Globus pallidus (tissue), 1 donor: ENCODE data around the gene LAMA4.

Source experiments
- DNase-seq: peaks from one replicate; pipeline ENCODE4 v3.0.0-alpha.2; 2015; ENCODE audit warnings: low spot score

Gene LAMA4

GRCh38 chr6:112253841-112254816 lies at the start of gene LAMA4:
LAMA4 (minus strand) TSS chr6:112254567; CDS start chr6:112254150, 417 bp downstream.
- DNase-seq = peak; percentile 31

- no peak for DNase-seq
Observed at GRCh38 chr6:112302142-112302705, 47.9 kb upstream of the LAMA4 start.

GRCh38 chr6:112300896-112301295 lies 46.5 kb upstream of the LAMA4 start:
- no peak for DNase-seq

GRCh38 chr6:112298816-112299281 lies 44.5 kb upstream of the LAMA4 start:
- no peak for DNase-seq

GRCh38 chr6:112298021-112298745 lies 43.8 kb upstream of the LAMA4 start:
- no peak for DNase-seq

GRCh38 chr6:112296694-112297093 lies 42.3 kb upstream of the LAMA4 start:
- DNase-seq = no peak

GRCh38 chr6:112296122-112296521 lies 41.8 kb upstream of the LAMA4 start:
- peak; percentile 20 for DNase-seq

GRCh38 chr6:112291161-112291762 lies 36.9 kb upstream of the LAMA4 start:
- no peak for DNase-seq

- no peak for DNase-seq
Observed at GRCh38 chr6:112289038-112289566, 34.7 kb upstream of the LAMA4 start.

- DNase-seq = no peak
Observed at GRCh38 chr6:112288475-112288874, 34.1 kb upstream of the LAMA4 start.

GRCh38 chr6:112287577-112288225 lies 33.3 kb upstream of the LAMA4 start:
- DNase-seq = no peak

GRCh38 chr6:112286500-112287144 lies 32.3 kb upstream of the LAMA4 start:
- DNase-seq = no peak

GRCh38 chr6:112286010-112286409 lies 31.6 kb upstream of the LAMA4 start:
- DNase-seq = no peak

- no peak for DNase-seq
Observed at GRCh38 chr6:112284603-112285002, 30.2 kb upstream of the LAMA4 start.

GRCh38 chr6:112283621-112284020 lies 29.3 kb upstream of the LAMA4 start:
- no peak for DNase-seq

GRCh38 chr6:112281821-112282615 lies 27.7 kb upstream of the LAMA4 start:
- DNase-seq = peak; percentile 29

- DNase-seq = no peak
Observed at GRCh38 chr6:112279031-112279935, 24.9 kb upstream of the LAMA4 start.

- DNase-seq = no peak
Observed at GRCh38 chr6:112275365-112275764, 21.0 kb upstream of the LAMA4 start.

GRCh38 chr6:112274774-112275173 lies 20.4 kb upstream of the LAMA4 start:
- DNase-seq = no peak
